Keratinocyte (primary cell): Measurements from ENCODE around the gene BDKRB1. TPM values are rescaled to one million over a fixed set of nuclear protein-coding genes. Genes with fewer than 3 reads are reported as not detected.

Experiments used
- DNase-seq: peaks from one replicate; pipeline ENCODE4 v3.0.0-alpha.2; 2011; ENCODE audit warnings: low read depth, missing footprints, low spot score
- FAIRE-seq: peaks from 2 replicates; lab custom pipeline; 2011; peaks lifted over from hg19 to GRCh38; lab: Jason Lieb, UNC
- H2AFZ ChIP-seq: 2 replicates; pipeline ENCODE4 v1.6.0; 2012; ENCODE audit warnings: low read length, control low read depth, inconsistent platforms; ENCODE audit not compliant: control insufficient read depth
- H3K27ac ChIP-seq: 2 replicates; pipeline ENCODE4 v1.5.1; 2011; ENCODE audit warnings: low read length; ENCODE audit not compliant: control insufficient read depth, insufficient read depth
- H3K27me3 ChIP-seq: 3 replicates; pipeline ENCODE4 v1.6.0; 2011; ENCODE audit warnings: low read length; ENCODE audit not compliant: control insufficient read depth, insufficient read depth; ENCODE audit errors: extremely low read depth
- H3K36me3 ChIP-seq, 2 experiments: 2 replicates in 1 of 2; 3 replicates in 1 of 2; pipeline ENCODE4 v1.5.1; 2011; ENCODE audit warnings: low read length in 2 of 2, mild to moderate bottlenecking in 1 of 2; ENCODE audit not compliant: control insufficient read depth in 2 of 2, insufficient read depth in 2 of 2; ENCODE audit errors: extremely low read depth in 1 of 2
- H3K4me1 ChIP-seq: 3 replicates; pipeline ENCODE4 v1.5.1; 2011; ENCODE audit warnings: low read length; ENCODE audit not compliant: control insufficient read depth, insufficient read depth; ENCODE audit errors: extremely low read depth
- H3K4me2 ChIP-seq: 3 replicates; pipeline ENCODE4 v1.6.0; 2011; ENCODE audit warnings: low read depth, low read length; ENCODE audit not compliant: control insufficient read depth, insufficient read depth; ENCODE audit errors: extremely low read depth
- H3K4me3 ChIP-seq, 3 experiments: fragments of 200-600 bp in 1 of 3; sonication (generic) in 1 of 3; 2 replicates in 2 of 3; 3 replicates in 1 of 3; pipeline ENCODE4 v1.5.1; 2011 to 2016; ENCODE audit warnings: low read length in 3 of 3, mild to moderate bottlenecking in 3 of 3, control low read depth in 2 of 3, inconsistent platforms in 1 of 3, low read depth in 1 of 3, mixed read lengths in 1 of 3, mixed run types in 1 of 3, moderate library complexity in 1 of 3; ENCODE audit not compliant: control insufficient read depth in 2 of 3, insufficient read depth in 2 of 3; ENCODE audit errors: extremely low read depth in 1 of 3
- H3K79me2 ChIP-seq: 2 replicates; pipeline ENCODE4 v1.6.0; 2012; ENCODE audit warnings: low read length; ENCODE audit not compliant: control insufficient read depth, insufficient read depth
- H3K9ac ChIP-seq: 3 replicates; pipeline ENCODE4 v1.6.0; 2011; ENCODE audit warnings: low read length; ENCODE audit not compliant: control insufficient read depth, insufficient read depth; ENCODE audit errors: extremely low read depth
- H3K9me1 ChIP-seq: 3 replicates; pipeline ENCODE4 v1.6.0; 2011; ENCODE audit warnings: low read length; ENCODE audit not compliant: control insufficient read depth, insufficient read depth; ENCODE audit errors: extremely low read depth
- H3K9me3 ChIP-seq: 2 replicates; pipeline ENCODE4 v1.5.1; 2012; ENCODE audit warnings: low read depth, low read length; ENCODE audit not compliant: control insufficient read depth
- H4K20me1 ChIP-seq: 3 replicates; pipeline ENCODE4 v1.6.0; 2011; ENCODE audit warnings: low read length; ENCODE audit not compliant: control insufficient read depth, insufficient read depth; ENCODE audit errors: extremely low read depth
- EZH2 ChIP-seq: IDR thresholded peaks from one replicate; pipeline ENCODE4 v1.6.1; 2012; ENCODE audit warnings: inconsistent platforms, mild to moderate bottlenecking, low read length, moderate library complexity
- dilution Hi-C: fragments of 300-500 bp; cut with MboI; formaldehyde crosslinking; loops from one replicate; pipeline ENCODE4 v1.7.0; 2020; ENCODE audit warnings: low sequenced_read_pairs; ENCODE audit not compliant: extremely low pct_ligation_motif_present
- polyA plus RNA-seq, 5 experiments: library from polyadenylated mRNA; depleted of rRNA in 3 of 5; stranded (reverse) in 3 of 5; stranded (forward) in 1 of 5; unstranded in 1 of 5; fragments of >200 nt; gene quantifications; 1 replicate in 1 of 5; 2 replicates in 3 of 5; 3 replicates in 1 of 5; pipeline versions ENCODE4 v1.2.1 to v1.2.3, GENCODE V29; 2011 to 2012; ENCODE audit warnings: missing spikeins in 2 of 5, low read depth in 1 of 5, low replicate concordance in 1 of 5
- TF ChIP-seq, protein P1 (sequence below), 3 experiments: IDR thresholded peaks in 1 of 3; conservative IDR thresholded peaks in 1 of 3; optimal IDR thresholded peaks in 1 of 3; 2 replicates in 2 of 3; 3 replicates in 1 of 3; pipeline versions ENCODE3 to v1.5.1; 2011; ENCODE audit warnings: low read length in 3 of 3, mild to moderate bottlenecking in 3 of 3, moderate library complexity in 2 of 3, control low read depth in 1 of 3, inconsistent platforms in 1 of 3; ENCODE audit not compliant: insufficient read depth in 2 of 3; ENCODE audit errors: extremely low read depth in 1 of 3

BDKRB1 gene
- polyA plus RNA-seq, 1 donor (not counting 4 experiments of a cell fraction or from before 2014, with no cell fraction given), result 3.4 TPM

- Histone ChIP-seq H3K27me3 (no peaks in the 10 kb centered on the region), H3K79me2 (peaks cover 39% of the 10 kb centered on the region), H3K4me3 (no peak overlapping the region), H2AFZ (no peak overlapping the region), H3K9me3 (peaks cover 10% of the 10 kb centered on the region), H3K9ac (no peak overlapping the region), H3K4me1 (peaks cover 22% of the 10 kb centered on the region), H4K20me1 (no peaks in the 10 kb centered on the region), H3K36me3 (peaks cover 13 to 19% of the 10 kb centered on the region in 2 experiments), H3K9me1 (peaks cover 2% of the 10 kb centered on the region), H3K4me2 (no peak overlapping the region), H3K27ac (no peak overlapping the region)
- dilution Hi-C loops, result no loop called here
- TF ChIP-seq, protein P1, sequence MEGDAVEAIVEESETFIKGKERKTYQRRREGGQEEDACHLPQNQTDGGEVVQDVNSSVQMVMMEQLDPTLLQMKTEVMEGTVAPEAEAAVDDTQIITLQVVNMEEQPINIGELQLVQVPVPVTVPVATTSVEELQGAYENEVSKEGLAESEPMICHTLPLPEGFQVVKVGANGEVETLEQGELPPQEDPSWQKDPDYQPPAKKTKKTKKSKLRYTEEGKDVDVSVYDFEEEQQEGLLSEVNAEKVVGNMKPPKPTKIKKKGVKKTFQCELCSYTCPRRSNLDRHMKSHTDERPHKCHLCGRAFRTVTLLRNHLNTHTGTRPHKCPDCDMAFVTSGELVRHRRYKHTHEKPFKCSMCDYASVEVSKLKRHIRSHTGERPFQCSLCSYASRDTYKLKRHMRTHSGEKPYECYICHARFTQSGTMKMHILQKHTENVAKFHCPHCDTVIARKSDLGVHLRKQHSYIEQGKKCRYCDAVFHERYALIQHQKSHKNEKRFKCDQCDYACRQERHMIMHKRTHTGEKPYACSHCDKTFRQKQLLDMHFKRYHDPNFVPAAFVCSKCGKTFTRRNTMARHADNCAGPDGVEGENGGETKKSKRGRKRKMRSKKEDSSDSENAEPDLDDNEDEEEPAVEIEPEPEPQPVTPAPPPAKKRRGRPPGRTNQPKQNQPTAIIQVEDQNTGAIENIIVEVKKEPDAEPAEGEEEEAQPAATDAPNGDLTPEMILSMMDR (optimal IDR thresholded peaks at IDR 0.05 in 1 of 3, IDR thresholded peaks at IDR 0.05 in 1 of 3, conservative IDR thresholded peaks at IDR 0.05 in 1 of 3; ENCODE audit: extremely low read depth in 1 of 3, insufficient read depth in 2 of 3, low read length in 3 of 3), result no peak
- TF ChIP-seq EZH2, result no peak
- FAIRE-seq, result no peak
- DNase-seq, result no peak
Observed at GRCh38 chr14:96213871-96214465, 42.0 kb upstream of the BDKRB1 start.

DNA sequence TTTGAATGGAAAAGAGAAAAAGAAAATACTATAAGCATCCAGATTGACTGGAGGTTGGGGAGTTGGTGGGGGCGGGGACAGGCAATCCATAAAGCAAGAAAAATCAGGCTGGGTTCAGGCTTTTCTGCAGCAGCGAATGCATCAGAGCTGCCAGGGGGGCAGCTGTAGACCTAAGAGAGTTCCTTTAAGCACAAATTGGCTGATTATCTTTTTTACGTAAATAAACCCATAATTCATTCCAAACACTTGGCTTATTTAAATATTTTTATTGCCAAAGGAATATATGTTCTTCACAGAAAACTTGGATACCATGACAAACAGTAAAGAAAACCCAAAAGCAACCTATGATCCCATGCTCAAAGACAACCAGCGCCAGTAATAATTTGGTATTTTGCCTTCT, 41.2 kb upstream of the BDKRB1 start:
- Histone ChIP-seq H3K9me3 (peaks cover 10% of the 10 kb centered on the region), H3K4me1 (peaks cover 22% of the 10 kb centered on the region), H3K9ac (no peak overlapping the region), H3K4me3 (no peak overlapping the region), H3K36me3 (peaks cover 13 to 17% of the 10 kb centered on the region in 2 experiments), H3K27me3 (no peaks in the 10 kb centered on the region), H3K9me1 (peaks cover 2% of the 10 kb centered on the region), H3K79me2 (peaks cover 37% of the 10 kb centered on the region), H2AFZ (no peak overlapping the region), H3K4me2 (no peak overlapping the region), H3K27ac (no peak overlapping the region), H4K20me1 (no peaks in the 10 kb centered on the region)
- TF ChIP-seq, protein P1 (optimal IDR thresholded peaks at IDR 0.05 in 1 of 3, IDR thresholded peaks at IDR 0.05 in 1 of 3, conservative IDR thresholded peaks at IDR 0.05 in 1 of 3; ENCODE audit: extremely low read depth in 1 of 3, insufficient read depth in 2 of 3, low read length in 3 of 3), result no peak
- no peak for TF ChIP-seq EZH2
- FAIRE-seq (no peak), DNase-seq (no peak)
- dilution Hi-C loops, result no loop called here
